ENCODE results near the gene FAU. TPM values are rescaled to one million over a fixed set of nuclear protein-coding genes. Genes with fewer than 3 reads are reported as not detected.
A peak's percentile ranks its signal among the peaks of the same experiment; 100 is the strongest.

The FAU gene
- total and polyA plus RNA-seq, 2 of the 13 experiments (the other 11 are each of a cell fraction or from before 2014, with no cell fraction given), result 374 to 869 TPM

DNA sequence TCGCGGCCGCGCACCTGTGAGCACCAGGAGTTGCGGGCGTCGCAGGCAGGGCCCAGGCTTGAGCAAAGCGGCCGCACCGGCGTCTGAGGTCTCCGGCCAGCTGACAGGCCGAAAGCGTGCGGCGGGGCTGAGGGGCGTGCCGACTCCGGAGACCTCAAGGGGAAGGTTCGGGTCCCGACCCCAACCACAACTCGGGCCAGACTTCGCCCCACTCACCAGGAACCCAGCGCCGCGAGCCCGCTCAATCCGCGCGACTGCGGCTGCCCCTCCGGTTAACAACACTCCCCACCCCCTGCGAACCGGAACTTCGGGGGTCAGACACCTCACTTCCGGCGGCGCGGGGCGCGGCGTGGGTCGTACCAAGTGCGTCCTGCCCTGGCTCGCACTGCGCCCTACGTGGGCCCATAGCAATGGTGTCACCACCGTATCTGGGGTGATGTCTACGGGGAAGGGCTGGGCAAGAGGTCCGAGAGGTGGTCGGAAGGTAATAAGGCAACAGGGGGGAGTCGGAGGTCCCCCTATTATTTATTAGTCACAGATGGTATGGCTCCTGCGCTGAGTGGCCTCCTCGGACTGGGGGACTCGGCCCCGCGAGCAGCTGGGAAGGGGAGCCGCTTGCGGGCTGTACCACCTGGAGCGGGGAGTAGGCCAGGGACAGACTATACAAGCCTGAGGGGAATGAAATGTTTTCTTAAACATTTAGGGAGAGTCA, 12.5 kb upstream of the FAU start, which contains the start of gene SYVN1 (continued):
- TF ChIP-seq GABPA (IDR thresholded peaks at IDR 0.05; ENCODE audit: low read depth, low read length) (peak; percentile 95), GABPA (CRISPR knock-in tag; IDR thresholded peaks at IDR 0.05; ENCODE audit: low read depth) (peak; percentile 97), GFI1 (CRISPR knock-in tag; IDR thresholded peaks at IDR 0.05; ENCODE audit: borderline replicate concordance) (0 out of 2 replicates have a peak, but pooled peaks have one; percentile 34), MYC (CRISPR knock-in tag; IDR thresholded peaks at IDR 0.05; ENCODE audit: borderline replicate concordance) (peak; percentile 82; the same call in 1 of the 2 replicates), ZFP1 (CRISPR knock-in tag; IDR thresholded peaks at IDR 0.05) (0 out of 2 replicates have a peak, but pooled peaks have one; percentile 43), STAG1 (CRISPR knock-in tag; IDR thresholded peaks at IDR 0.05) (no peak), CBX1 (IDR thresholded peaks at IDR 0.05; ENCODE audit: low read depth) (no peak), ZNF333 (CRISPR knock-in tag; IDR thresholded peaks at IDR 0.05; ENCODE audit: borderline replicate concordance) (peak; percentile 87), ZNF18 (CRISPR knock-in tag; IDR thresholded peaks at IDR 0.05; ENCODE audit: insufficient replicate concordance) (no peak), TAF1 (CRISPR knock-in tag; IDR thresholded peaks at IDR 0.05) (peak; percentile 81), ZKSCAN5 (CRISPR knock-in tag; IDR thresholded peaks at IDR 0.05) (no peak), XRCC5 (optimal IDR thresholded peaks at IDR 0.05; ENCODE audit: low read length) (no peak), IRX3 (CRISPR knock-in tag; IDR thresholded peaks at IDR 0.05; ENCODE audit: borderline replicate concordance, low read depth) (no peak), FOXA1 (IDR thresholded peaks at IDR 0.05) (no peak), FOXA1 (CRISPR knock-in tag; IDR thresholded peaks at IDR 0.05) (no peak), TFAP4 (IDR thresholded peaks at IDR 0.05; ENCODE audit: borderline replicate concordance, low read depth) (peak; percentile 77), TRAFD1 (CRISPR knock-in tag; IDR thresholded peaks at IDR 0.05; ENCODE audit: borderline replicate concordance) (no peak), SRF (IDR thresholded peaks at IDR 0.05; ENCODE audit: low read depth, low read length) (no peak)
- TF ChIP-seq, protein P1, sequence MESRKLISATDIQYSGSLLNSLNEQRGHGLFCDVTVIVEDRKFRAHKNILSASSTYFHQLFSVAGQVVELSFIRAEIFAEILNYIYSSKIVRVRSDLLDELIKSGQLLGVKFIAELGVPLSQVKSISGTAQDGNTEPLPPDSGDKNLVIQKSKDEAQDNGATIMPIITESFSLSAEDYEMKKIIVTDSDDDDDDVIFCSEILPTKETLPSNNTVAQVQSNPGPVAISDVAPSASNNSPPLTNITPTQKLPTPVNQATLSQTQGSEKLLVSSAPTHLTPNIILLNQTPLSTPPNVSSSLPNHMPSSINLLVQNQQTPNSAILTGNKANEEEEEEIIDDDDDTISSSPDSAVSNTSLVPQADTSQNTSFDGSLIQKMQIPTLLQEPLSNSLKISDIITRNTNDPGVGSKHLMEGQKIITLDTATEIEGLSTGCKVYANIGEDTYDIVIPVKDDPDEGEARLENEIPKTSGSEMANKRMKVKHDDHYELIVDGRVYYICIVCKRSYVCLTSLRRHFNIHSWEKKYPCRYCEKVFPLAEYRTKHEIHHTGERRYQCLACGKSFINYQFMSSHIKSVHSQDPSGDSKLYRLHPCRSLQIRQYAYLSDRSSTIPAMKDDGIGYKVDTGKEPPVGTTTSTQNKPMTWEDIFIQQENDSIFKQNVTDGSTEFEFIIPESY (CRISPR knock-in tag; IDR thresholded peaks at IDR 0.05), result peak; percentile 22; the same call in 1 of the 2 replicates
- TF ChIP-seq, protein P2, sequence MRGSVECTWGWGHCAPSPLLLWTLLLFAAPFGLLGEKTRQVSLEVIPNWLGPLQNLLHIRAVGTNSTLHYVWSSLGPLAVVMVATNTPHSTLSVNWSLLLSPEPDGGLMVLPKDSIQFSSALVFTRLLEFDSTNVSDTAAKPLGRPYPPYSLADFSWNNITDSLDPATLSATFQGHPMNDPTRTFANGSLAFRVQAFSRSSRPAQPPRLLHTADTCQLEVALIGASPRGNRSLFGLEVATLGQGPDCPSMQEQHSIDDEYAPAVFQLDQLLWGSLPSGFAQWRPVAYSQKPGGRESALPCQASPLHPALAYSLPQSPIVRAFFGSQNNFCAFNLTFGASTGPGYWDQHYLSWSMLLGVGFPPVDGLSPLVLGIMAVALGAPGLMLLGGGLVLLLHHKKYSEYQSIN (CRISPR knock-in tag; IDR thresholded peaks at IDR 0.05; ENCODE audit: borderline replicate concordance), result no peak

All from HepG2 (cell line).